Ishikawa (cell line): Measurements from ENCODE around the gene COMMD10.

Experiments
- CEBPB ChIP-seq: IDR thresholded peaks from 2 replicates; pipeline ENCODE4 v1.6.1; 2012
- CREB1 ChIP-seq: IDR thresholded peaks from 2 replicates; pipeline ENCODE4 v1.6.1; 2012; ENCODE audit warnings: low read depth
- EGR1 ChIP-seq: IDR thresholded peaks from 2 replicates; pipeline ENCODE4 v1.6.1; 2012
- EP300 ChIP-seq: IDR thresholded peaks from 2 replicates; pipeline ENCODE4 v1.6.1; 2012; ENCODE audit warnings: borderline replicate concordance
- FOXM1 ChIP-seq: IDR thresholded peaks from 2 replicates; pipeline ENCODE4 v1.6.1; 2012; ENCODE audit warnings: low read depth, borderline replicate concordance
- MAX ChIP-seq: IDR thresholded peaks from 2 replicates; pipeline ENCODE4 v1.6.1; 2012
- NFIC ChIP-seq: IDR thresholded peaks from 2 replicates; pipeline ENCODE4 v1.6.1; 2012
- RAD21 ChIP-seq: IDR thresholded peaks from 2 replicates; pipeline ENCODE4 v1.6.1; 2012; ENCODE audit warnings: low read depth
- REST ChIP-seq: IDR thresholded peaks from 2 replicates; pipeline ENCODE4 v1.6.1; 2012; ENCODE audit warnings: low read depth, mild to moderate bottlenecking
- TAF1 ChIP-seq: IDR thresholded peaks from 2 replicates; pipeline ENCODE4 v1.6.1; 2012; ENCODE audit warnings: low read depth, mild to moderate bottlenecking
- TCF12 ChIP-seq: IDR thresholded peaks from 2 replicates; pipeline ENCODE4 v1.6.1; 2012; ENCODE audit warnings: low read depth
- TEAD4 ChIP-seq: IDR thresholded peaks from 2 replicates; pipeline ENCODE4 v1.6.1; 2012
- USF1 ChIP-seq: IDR thresholded peaks from 2 replicates; pipeline ENCODE4 v1.6.1; 2012
- YY1 ChIP-seq: IDR thresholded peaks from 2 replicates; pipeline ENCODE4 v1.6.1; 2012; ENCODE audit warnings: low read depth
- ZBTB7A ChIP-seq: IDR thresholded peaks from 2 replicates; pipeline ENCODE4 v1.6.1; 2012; ENCODE audit warnings: low read depth

The COMMD10 gene

GRCh38 chr5:116084287-116084691 is 536 bp upstream of the COMMD10 start:
- TF ChIP-seq TAF1 = no peak
- no peak for TF ChIP-seq CREB1
- TF ChIP-seq TEAD4 = no peak
- TF ChIP-seq CEBPB = no peak
- TF ChIP-seq USF1 = no peak
- TF ChIP-seq FOXM1 = no peak
- no peak for TF ChIP-seq RAD21
- TF ChIP-seq YY1 = no peak
- no peak for TF ChIP-seq NFIC
- no peak for TF ChIP-seq ZBTB7A
- TF ChIP-seq EGR1 = no peak
- TF ChIP-seq REST = no peak
- no peak for TF ChIP-seq EP300
- no peak for TF ChIP-seq TCF12
- no peak for TF ChIP-seq MAX

GRCh38 chr5:116088062-116088461 is 3.2 kb downstream of the COMMD10 start:
- no peak for TF ChIP-seq CEBPB
- TF ChIP-seq EGR1 = no peak
- TF ChIP-seq TAF1 = no peak

- no peak for TF ChIP-seq TCF12
- TF ChIP-seq CREB1 = no peak
- TF ChIP-seq NFIC = no peak
- TF ChIP-seq RAD21 = no peak
- TF ChIP-seq MAX = no peak
- no peak for TF ChIP-seq YY1
These were observed 5.5 kb downstream of the COMMD10 start for GRCh38 chr5:116090302-116090701.

- TF ChIP-seq FOXM1 (no peak), TCF12 (no peak)
These were observed 6.6 kb downstream of the COMMD10 start for GRCh38 chr5:116091416-116091815.

DNA sequence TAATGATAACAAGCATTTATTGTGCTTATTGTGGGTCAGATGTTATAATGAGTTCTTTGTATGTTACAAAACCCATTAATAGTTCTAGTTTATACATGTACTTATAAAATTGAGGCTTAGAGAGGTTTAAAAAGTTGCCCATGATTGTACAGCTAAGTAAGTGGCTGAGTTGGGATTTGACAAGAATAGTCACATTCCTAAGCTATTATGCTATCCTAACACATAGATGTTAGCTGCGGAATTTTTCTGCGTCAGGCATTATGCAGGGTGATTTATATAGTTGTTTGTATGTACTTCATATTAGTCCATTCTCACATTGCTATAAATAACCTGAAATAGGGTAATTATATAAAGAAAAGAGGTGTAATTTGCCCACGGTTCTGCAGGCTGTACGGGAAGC is 12.5 kb downstream of the COMMD10 start:
- no peak for TF ChIP-seq TEAD4
- TF ChIP-seq MAX = no peak
- TF ChIP-seq NFIC = no peak
- TF ChIP-seq USF1 = no peak
- TF ChIP-seq TCF12 = no peak
- no peak for TF ChIP-seq CEBPB
- TF ChIP-seq REST = no peak
- TF ChIP-seq FOXM1 = no peak
- no peak for TF ChIP-seq ZBTB7A
- no peak for TF ChIP-seq RAD21
- TF ChIP-seq CREB1 = no peak

DNA sequence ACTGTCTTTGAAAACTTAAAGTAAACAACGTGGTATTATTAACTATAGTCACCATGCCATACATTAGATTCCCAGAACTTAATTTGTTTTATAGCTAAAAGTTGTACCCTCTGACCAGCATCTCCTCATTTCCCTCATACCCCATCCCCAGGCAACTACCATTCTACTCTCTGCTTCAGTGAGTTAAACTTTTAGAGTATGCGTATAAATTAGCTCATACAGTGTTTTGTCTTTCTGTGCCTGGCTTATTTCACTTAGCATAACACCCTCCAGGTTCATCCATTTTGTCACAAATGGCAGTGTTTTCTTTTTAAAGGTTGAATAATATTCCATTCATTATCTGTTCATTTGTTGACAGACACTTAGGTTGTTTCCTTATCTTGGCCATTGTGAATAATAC is 14.2 kb downstream of the COMMD10 start:
- TF ChIP-seq RAD21 (no peak), NFIC (no peak), REST (no peak)
